GM12878 (cell line): Measurements from ENCODE around the gene ARID4B. TPM values are rescaled to one million over a fixed set of nuclear protein-coding genes. Genes with fewer than 3 reads are reported as not detected.

Experiments used
- ATAC-seq: fragments of 200-7000 bp; cut with Tn5 transposase; 3 replicates; pipeline ENCODE4 v1.9.1; 2020; ENCODE audit warnings: mild to moderate bottlenecking, moderate library complexity
- BruUV-seq: library from RNA; stranded (reverse); fragments of 400-500 nt; replicated peaks from 2 replicates; lab custom pipeline; 2021; lab: Mats Ljungman, UMichigan
- CTCF ChIA-PET: fragments of 300-600 bp; sonication (Branson Sonifier 250); formaldehyde crosslinking; extraction: SDS; loops from one replicate; lab custom pipeline; 2021; ENCODE audit warnings: inconsistent platforms; lab: Yijun Ruan, JAX
- POLR2A ChIA-PET: fragments of 350-600 bp; formaldehyde crosslinking; extraction: SDS; loops from one replicate; lab custom pipeline; 2021; ENCODE audit warnings: inconsistent platforms; lab: Charles Lee
- RAD21 ChIA-PET: fragments of 300-600 bp; sonication (Branson Sonifier 250); formaldehyde crosslinking; loops from one replicate; lab custom pipeline; 2023; ENCODE audit warnings: antibody characterized with exemption; ENCODE audit not compliant: unreplicated experiment; lab: Charles Lee
- SMC1A ChIA-PET: fragments of 300-600 bp; sonication (Branson Sonifier 250); formaldehyde crosslinking; loops from one replicate; lab custom pipeline; 2023; ENCODE audit not compliant: unreplicated experiment, uncharacterized antibody; lab: Charles Lee
- DNase-seq: peaks from one replicate; pipeline ENCODE4 v3.0.0-alpha.2; 2011; ENCODE audit warnings: low read depth, low spot score
- FAIRE-seq: peaks from 3 replicates; lab custom pipeline; 2011; peaks lifted over from hg19 to GRCh38; lab: Jason Lieb, UNC
- H2AFZ ChIP-seq: 2 replicates; pipeline ENCODE4 v1.6.0; 2011; ENCODE audit warnings: low read depth, low read length, control low read depth; ENCODE audit not compliant: control insufficient read depth
- H3K27ac ChIP-seq: 2 replicates; pipeline ENCODE4 v1.5.1; 2011; ENCODE audit warnings: control low read depth; ENCODE audit not compliant: control insufficient read depth, insufficient read depth
- H3K27me3 ChIP-seq, 2 experiments: replicated peaks in 1 of 2; 2 replicates each; pipeline versions ENCODE4 v1.6.0 to v1.6.1; 2011; ENCODE audit warnings: low read length in 1 of 2; ENCODE audit not compliant: control insufficient read depth in 2 of 2, insufficient read depth in 2 of 2
- H3K36me3 ChIP-seq, 2 experiments: 2 replicates each; pipeline ENCODE4 v1.5.1; 2011; ENCODE audit warnings: low read length in 1 of 2; ENCODE audit not compliant: control insufficient read depth in 2 of 2, insufficient read depth in 2 of 2
- H3K4me1 ChIP-seq: 2 replicates; pipeline ENCODE4 v1.6.1; 2011; ENCODE audit warnings: mild to moderate bottlenecking, low read length, moderate library complexity, mixed read lengths; ENCODE audit not compliant: control insufficient read depth, insufficient read depth
- H3K4me2 ChIP-seq: 2 replicates; pipeline ENCODE4 v1.6.0; 2011; ENCODE audit warnings: control low read depth; ENCODE audit not compliant: control insufficient read depth, insufficient read depth
- H3K4me3 ChIP-seq: fragments of 200-600 bp; sonication (generic); 2 replicates; pipeline ENCODE4 v1.5.1; 2016
- H3K79me2 ChIP-seq: 2 replicates; pipeline ENCODE4 v1.6.0; 2011; ENCODE audit warnings: low read length; ENCODE audit not compliant: control insufficient read depth, insufficient read depth
- H3K9ac ChIP-seq: 2 replicates; pipeline ENCODE4 v1.8.0; 2011; ENCODE audit warnings: low read length, control low read depth, mixed read lengths; ENCODE audit not compliant: control insufficient read depth, insufficient read depth
- H3K9me3 ChIP-seq: replicated peaks from 3 replicates; pipeline ENCODE4 v1.5.1; 2011; ENCODE audit warnings: mild to moderate bottlenecking, low read length; ENCODE audit not compliant: control insufficient read depth, insufficient read depth
- H4K20me1 ChIP-seq: 2 replicates; pipeline ENCODE4 v1.6.0; 2011; ENCODE audit not compliant: control insufficient read depth, insufficient read depth
- CHD1 ChIP-seq: IDR thresholded peaks from 2 replicates; pipeline ENCODE4 v1.6.1; 2012; ENCODE audit warnings: low read depth, low read length, improper control_type of control experiment
- MTA3 ChIP-seq: IDR thresholded peaks from 2 replicates; pipeline ENCODE4 v1.6.1; 2012; ENCODE audit warnings: low read length, inconsistent platforms, borderline replicate concordance
- RAD21 ChIP-seq: IDR thresholded peaks from 2 replicates; pipeline ENCODE4 v1.6.1; 2011; ENCODE audit warnings: mild to moderate bottlenecking, low read depth, low read length, moderate library complexity; ENCODE audit not compliant: insufficient read depth
- SUPT20H ChIP-seq: IDR thresholded peaks from 2 replicates; pipeline ENCODE4 v1.6.1; 2011; ENCODE audit warnings: low read depth, mild to moderate bottlenecking, low read length, moderate library complexity, borderline replicate concordance; ENCODE audit not compliant: control insufficient read depth
- WGBS: methylation state at CpG from one replicate; pipeline ENCODE4 v1.1.6; 2016; ENCODE audit warnings: low lambda C conversion rate; ENCODE audit not compliant: insufficient replicate concordance, insufficient coverage; ENCODE audit errors: missing lambda C conversion rate; 5-methylcytosine and 5-hydroxymethylcytosine counted together
- in situ Hi-C: fragments of 300-500 bp; cut with MboI; formaldehyde crosslinking; loops from 9 replicates; pipeline ENCODE4 v1.14.3; 2018; ENCODE audit warnings: mixed read lengths
- intact Hi-C: fragments of 100-400 bp; cut with micrococcal nuclease; formaldehyde crosslinking; loops from one replicate; pipeline ENCODE4 v1.14.2; 2022; ENCODE audit not compliant: unreplicated experiment
- polyA plus RNA-seq, 11 experiments: library from polyadenylated mRNA; depleted of rRNA in 4 of 11; unstranded in 6 of 11; stranded (reverse) in 5 of 11; fragments of >200 nt; fragmentation: Nextera tagmentation in 4 of 11; fragmentation: Illumina TruSeq in 1 of 11; extraction: Ambion mirVana in 4 of 11; extraction: Trizol in 1 of 11; gene quantifications; 1 replicate in 1 of 11; 2 replicates in 10 of 11; pipeline versions ENCODE4 v1.2.1 to v1.2.3, GENCODE V29; 2011 to 2016; ENCODE audit warnings: inconsistent platforms in 2 of 11, missing spikeins in 2 of 11, low read depth in 1 of 11
- total RNA-seq, 4 experiments: library from RNA; depleted of rRNA in 3 of 4; stranded (reverse); fragments of >200 nt in 3 of 4; fragmentation: Illumina TruSeq in 1 of 4; extraction: Trizol in 1 of 4; gene quantifications; 2 replicates each; pipeline versions ENCODE4 v1.2.1 to v1.2.3, GENCODE V29; 2013 to 2021

The ARID4B gene
- total and polyA plus RNA-seq, 10 of the 15 experiments (the other 5 are each of a cell fraction or from before 2014, with no cell fraction given), result 13.6 to 39.1 (median 28.0) TPM

DNA sequence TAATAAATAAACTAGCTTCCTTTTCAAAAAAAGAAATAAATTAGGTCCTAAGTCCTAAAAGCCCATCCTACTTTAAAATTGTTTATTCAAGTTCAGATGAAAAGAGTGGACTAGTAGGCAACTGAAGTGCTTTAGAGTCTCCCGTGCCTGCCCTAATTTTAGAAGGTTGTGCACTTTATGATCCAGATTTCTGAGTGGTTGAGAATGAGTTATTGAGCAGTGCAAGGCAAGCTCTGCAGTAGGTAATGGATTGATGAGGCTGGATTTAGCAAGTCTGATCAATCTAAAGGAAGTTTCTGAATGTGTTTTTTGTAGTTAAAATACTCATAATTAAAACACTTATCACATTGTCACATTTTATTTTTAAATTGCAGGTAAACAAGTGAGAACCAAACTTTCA lies 13.4 kb upstream of the ARID4B start:
- WGBS, result 50% methylated on average over 1 of the region's 1 CpG
- ATAC-seq (no peak), FAIRE-seq (no peak), DNase-seq (no peak)
- in situ Hi-C loops, result no loop called here
- Histone ChIP-seq H3K4me1 (0 out of 2 replicates have a peak, but pooled peaks cover 3% of the 10 kb centered on the region), H3K9ac (no peak overlapping the region), H3K27ac (no peak overlapping the region), H3K36me3 (peaks cover 1 to 5% of the 10 kb centered on the region in 2 experiments; a peak in 2 of 4 replicates), H3K79me2 (no peaks in the 10 kb centered on the region), H4K20me1 (no peaks in the 10 kb centered on the region), H3K9me3 (no peaks in the 10 kb centered on the region), H3K4me3 (no peak overlapping the region), H2AFZ (no peak overlapping the region)
- BruUV-seq, result no TSS peak
- intact Hi-C loops, result no loop called here
- POLR2A ChIA-PET, result interaction anchor here (1.7 kb wide), 1 partner anchor 34 kb away, joined by 3 read pairs; no protein-coding TSS in a partner anchor
- CTCF ChIA-PET, result interaction anchor here (0.8 to 3.7 kb wide), 4 partner anchors 11 to 182 kb away, joined by 3 to 19 read pairs (median 8); no protein-coding TSS in a partner anchor
- RAD21 ChIA-PET, result interaction anchor here (1.0 kb wide), 1 partner anchor 12 kb away, joined by 3 read pairs; no protein-coding TSS in a partner anchor
- SMC1A ChIA-PET, result interaction anchor here (0.6 to 1.6 kb wide), 3 partner anchors 10 to 144 kb away, joined by 3 to 5 read pairs (median 3); no protein-coding TSS in a partner anchor
- TF ChIP-seq MTA3 (no peak), CHD1 (no peak)
- TF ChIP-seq, all 136 proteins: peak for 0
- H3K27me3 ChIP-seq, result no peaks in the 10 kb centered on the region
- H3K4me2 ChIP-seq, result no peak overlapping the region

GRCh38 chr1:235339746-235340145 lies 11.8 kb upstream of the ARID4B start:
- BruUV-seq, result no TSS peak
- ChIA-PET CTCF (interaction anchor here (1.0 to 3.7 kb wide), 4 partner anchors 10 to 128 kb away, joined by 3 to 19 read pairs (median 7); no protein-coding TSS in a partner anchor), RAD21 (no interaction called here), POLR2A (no interaction called here), SMC1A (interaction anchor here (1.3 to 1.5 kb wide), 3 partner anchors 11 to 81 kb away, joined by 3 to 4 read pairs (median 3); no protein-coding TSS in a partner anchor)
- H2AFZ ChIP-seq, result no peak overlapping the region
- H4K20me1 ChIP-seq, result no peaks in the 10 kb centered on the region
- DNase-seq (no peak), ATAC-seq (no peak), FAIRE-seq (no peak)
- H3K36me3 ChIP-seq, result peaks cover 1 to 11% of the 10 kb centered on the region in 2 experiments; a peak in 3 of 4 replicates
- no peak overlapping the region for H3K4me2 ChIP-seq
- no peak overlapping the region for H3K4me3 ChIP-seq
- H3K27me3 ChIP-seq, result no peaks in the 10 kb centered on the region
- 86% methylated on average over 7 of the region's 8 CpGs for WGBS
- no peaks in the 10 kb centered on the region for H3K9me3 ChIP-seq
- H3K27ac ChIP-seq, result no peak overlapping the region
- H3K79me2 ChIP-seq, result no peaks in the 10 kb centered on the region
- TF ChIP-seq SUPT20H (no peak), RAD21 (0 out of 2 replicates have a peak, but pooled peaks have one; percentile 14)
- H3K9ac ChIP-seq, result no peak overlapping the region
- intact Hi-C loops (no loop called here), in situ Hi-C loops (no loop called here)
- 0 out of 2 replicates have a peak, but pooled peaks cover 3% of the 10 kb centered on the region for H3K4me1 ChIP-seq
